B cell (primary cell): Measurements from ENCODE around the gene GAL3ST2. TPM values are rescaled to one million over a fixed set of nuclear protein-coding genes. Genes with fewer than 3 reads are reported as not detected.
"Not testable (repeated sequence)": the region's sequence is repeated elsewhere in the genome, so short reads cannot be mapped to it uniquely, and the experiment has no call there.

ENCODE experiments used
- ATAC-seq: fragments of 200-7000 bp; cut with Tn5 transposase; one replicate; pipeline ENCODE4 v1.10.0; 2021; ENCODE audit warnings: low read depth, mild to moderate bottlenecking, moderate number of reproducible peaks, moderate library complexity
- CTCF ChIA-PET: fragments of 350-600 bp; sonication (Branson Sonifier 250); formaldehyde crosslinking; loops from one replicate; lab custom pipeline; 2021; ENCODE audit warnings: antibody characterized with exemption, inconsistent platforms; lab: Charles Lee
- POLR2A ChIA-PET: fragments of 350-600 bp; sonication (Branson Sonifier 250); formaldehyde crosslinking; loops from one replicate; lab custom pipeline; 2021; ENCODE audit warnings: antibody characterized with exemption; lab: Charles Lee
- DNase-seq: peaks from one replicate; pipeline ENCODE4 v3.0.0; 2013
- H2AFZ ChIP-seq: 2 replicates; pipeline ENCODE4 v1.6.1; 2012; ENCODE audit warnings: mild to moderate bottlenecking, low read depth, low read length; ENCODE audit not compliant: insufficient read depth, poor library complexity, severe bottlenecking
- H3K27ac ChIP-seq, 2 donors: 1 replicate in 1 of 2; 2 replicates in 1 of 2; pipeline ENCODE4 v1.5.1; 2012 to 2013; ENCODE audit warnings: low read length in 2 of 2, mild to moderate bottlenecking in 2 of 2, moderate library complexity in 1 of 2
- H3K27me3 ChIP-seq, 4 experiments: fragments of 200-600 bp in 1 of 4; sonication (generic) in 1 of 4; replicated peaks in 1 of 4; 1 replicate in 2 of 4; 2 replicates in 2 of 4; pipeline versions ENCODE4 v1.6.1 to v1.7.0; 2013 to 2016; ENCODE audit warnings: low read length in 3 of 4, mild to moderate bottlenecking in 2 of 4, mixed read lengths in 1 of 4, moderate library complexity in 1 of 4; ENCODE audit not compliant: insufficient read depth in 4 of 4, control insufficient read depth in 3 of 4; ENCODE audit errors: control extremely low read depth in 1 of 4
- H3K36me3 ChIP-seq, 2 experiments: replicated peaks in 1 of 2; 1 replicate in 1 of 2; 2 replicates in 1 of 2; pipeline versions ENCODE4 v1.6.1 to v1.7.1; 2013; ENCODE audit warnings: low read length in 1 of 2; ENCODE audit not compliant: insufficient read depth in 2 of 2, control insufficient read depth in 1 of 2; ENCODE audit errors: control extremely low read depth in 1 of 2, extremely low read depth in 1 of 2
- H3K4me1 ChIP-seq, 2 donors: fragments of 200-600 bp in 1 of 2; sonication (generic) in 1 of 2; 1 replicate in 1 of 2; 2 replicates in 1 of 2; pipeline versions ENCODE4 v1.5.1 to v1.6.1; 2013 to 2017; ENCODE audit warnings: low read length in 2 of 2; ENCODE audit not compliant: control insufficient read depth in 2 of 2, insufficient read depth in 2 of 2
- H3K4me2 ChIP-seq: replicated peaks from 2 replicates; pipeline ENCODE3; 2012; ENCODE audit warnings: mild to moderate bottlenecking, low read depth, low read length; ENCODE audit not compliant: poor library complexity, severe bottlenecking
- H3K4me3 ChIP-seq, 5 experiments: fragments of 200-600 bp in 1 of 5; sonication (generic) in 1 of 5; 1 replicate in 3 of 5; 2 replicates in 2 of 5; pipeline versions ENCODE4 v1.5.1 to v1.7.0; 2011 to 2016; ENCODE audit warnings: low read length in 4 of 5, mild to moderate bottlenecking in 4 of 5, low read depth in 2 of 5, control low read depth in 1 of 5, moderate library complexity in 1 of 5; ENCODE audit not compliant: insufficient read depth in 1 of 5; ENCODE audit errors: control extremely low read depth in 1 of 5, extremely low read depth in 1 of 5
- H3K79me2 ChIP-seq: fragments of 200-600 bp; sonication (generic); one replicate; pipeline ENCODE4 v1.6.0; 2016; ENCODE audit warnings: low read length; ENCODE audit not compliant: control insufficient read depth, insufficient read depth
- H3K9ac ChIP-seq: fragments of 200-600 bp; sonication (generic); 2 replicates; pipeline ENCODE4 v1.6.1; 2017; ENCODE audit warnings: mild to moderate bottlenecking, low read length, moderate library complexity
- H3K9me3 ChIP-seq, 3 donors: one replicate each; pipeline versions ENCODE4 v1.6.1 to v1.7.1; 2013; ENCODE audit warnings: low read length in 2 of 3; ENCODE audit not compliant: control insufficient read depth in 2 of 3, insufficient read depth in 1 of 3; ENCODE audit errors: control extremely low read depth in 1 of 3
- H4K20me1 ChIP-seq: 2 replicates; pipeline ENCODE4 v1.6.0; 2012; ENCODE audit warnings: mild to moderate bottlenecking, low read length; ENCODE audit not compliant: insufficient read depth, control insufficient read depth, poor library complexity, severe bottlenecking
- H3K27ac Mint-ChIP-seq: one replicate; pipeline ENCODE4 v1.8.0; 2021; ENCODE audit warnings: mixed read lengths
- H3K27me3 Mint-ChIP-seq: one replicate; pipeline ENCODE4 v1.8.0; 2021; ENCODE audit warnings: mixed read lengths
- H3K4me1 Mint-ChIP-seq: one replicate; pipeline ENCODE4 v1.8.0; 2021; ENCODE audit warnings: mixed read lengths
- H3K4me3 Mint-ChIP-seq: one replicate; pipeline ENCODE4 v1.8.0; 2021; ENCODE audit warnings: mixed read lengths
- H3K9me3 Mint-ChIP-seq: one replicate; pipeline ENCODE4 v1.8.0; 2022; ENCODE audit warnings: mixed read lengths; ENCODE audit not compliant: insufficient read depth
- CTCF ChIP-seq: fragments of 200-600 bp; IDR thresholded peaks from one replicate; pipeline ENCODE4 v1.8.0; 2022; ENCODE audit warnings: antibody characterized with exemption, mild to moderate bottlenecking
- EZH2 ChIP-seq: IDR thresholded peaks from 2 replicates; pipeline ENCODE4 v1.6.1; 2012; ENCODE audit warnings: borderline replicate concordance, low read depth, mild to moderate bottlenecking, moderate library complexity, low read length; ENCODE audit not compliant: insufficient read depth, poor library complexity, severe bottlenecking
- WGBS: methylation state at CpG from one replicate; pipeline ENCODE4 v1.1.5; 2013; ENCODE audit warnings: missing lambda C conversion rate; ENCODE audit not compliant: insufficient coverage; 5-methylcytosine and 5-hydroxymethylcytosine counted together
- intact Hi-C: fragments of 100-400 bp; cut with micrococcal nuclease; formaldehyde crosslinking; loops from one replicate; pipeline ENCODE4 v1.10.0; 2022
- polyA plus RNA-seq: library from polyadenylated mRNA; depleted of rRNA; stranded (reverse); fragments of >200 nt; gene quantifications from 2 replicates; pipeline ENCODE4 v1.2.3, GENCODE V29; 2012
- total RNA-seq, 2 donors: library from RNA; stranded (reverse); fragments of 120-200 nt in 1 of 2; gene quantifications; 1 replicate in 1 of 2; 2 replicates in 1 of 2; pipeline versions ENCODE4 v1.2.3 to v1.2.4, GENCODE V29; 2013 to 2022

Gene GAL3ST2
- total and polyA plus RNA-seq, 2 donors (not counting 1 experiment from before 2014, with no cell fraction given): 0.10 TPM; not detected in 1

- TF ChIP-seq CTCF: no peak
- TF ChIP-seq EZH2: no peak
- no peak overlapping the region for H3K9ac ChIP-seq
- no peak for ATAC-seq
- no peaks in the 10 kb centered on the region for H3K9me3 ChIP-seq
- no peak overlapping the region for H2AFZ ChIP-seq
- ChIA-PET CTCF (no interaction called here), POLR2A (no interaction called here)
- H3K4me1 ChIP-seq: peaks cover 9 to 15% of the 10 kb centered on the region in 2 donors
- Mint-ChIP-seq H3K4me3 (no peak overlapping the region), H3K4me1 (peaks cover 9% of the 10 kb centered on the region), H3K27me3 (peaks cover 5% of the 10 kb centered on the region), H3K27ac (no peak overlapping the region), H3K9me3 (no peaks in the 10 kb centered on the region)
- intact Hi-C loops: no loop called here
- no peaks in the 10 kb centered on the region for H4K20me1 ChIP-seq
- H3K27me3 ChIP-seq: peaks cover 0 to 9% (median 8%) of the 10 kb centered on the region in 4 experiments
- no peak overlapping the region for H3K4me2 ChIP-seq
- H3K27ac ChIP-seq: no peak overlapping the region
- no peaks in the 10 kb centered on the region for H3K36me3 ChIP-seq
- H3K4me3 ChIP-seq: no peak overlapping the region
- no peaks in the 10 kb centered on the region for H3K79me2 ChIP-seq
- 90% methylated on average over 10 of the region's 10 CpGs for WGBS
- no peak for DNase-seq
These were observed 23.0 kb downstream of the GAL3ST2 start for GRCh38 chr2:241799522-241800197.

GRCh38 chr2:241800198-241800903 is 23.7 kb downstream of the GAL3ST2 start:
- H3K79me2 ChIP-seq, H3K27ac Mint-ChIP-seq, H3K4me3 Mint-ChIP-seq, H4K20me1 ChIP-seq, H2AFZ ChIP-seq, H3K27me3 Mint-ChIP-seq, H3K4me2 ChIP-seq, POLR2A ChIA-PET, H3K9ac ChIP-seq, intact Hi-C loops, DNase-seq, H3K27ac ChIP-seq, H3K9me3 ChIP-seq, ATAC-seq, H3K4me3 ChIP-seq, H3K36me3 ChIP-seq, H3K9me3 Mint-ChIP-seq, CTCF ChIA-PET: not testable (repeated sequence)
- H3K4me1 ChIP-seq: peaks cover 12 to 19% of the 10 kb centered on the region in 2 donors
- 90% methylated on average over 26 of the region's 35 CpGs for WGBS
- peaks cover 0 to 13% (median 10%) of the 10 kb centered on the region in 4 experiments for H3K27me3 ChIP-seq
- H3K4me1 Mint-ChIP-seq: peaks cover 13% of the 10 kb centered on the region
